Smooth muscle cell (in vitro differentiated cells): ENCODE data around the gene SLC48A1. TPM values are rescaled to one million over a fixed set of nuclear protein-coding genes. Genes with fewer than 3 reads are reported as not detected.

ENCODE experiments used
- DNase-seq: peaks from one replicate; lab custom pipeline; 2025; ENCODE audit not compliant: unreplicated experiment; lab: John Stamatoyannopoulos, UW
- H2AFZ ChIP-seq: fragments of 200-600 bp; sonication (generic); 2 replicates; pipeline ENCODE4 v1.6.0; 2016; ENCODE audit warnings: antibody characterized with exemption, low read depth, mild to moderate bottlenecking
- H3F3A ChIP-seq: fragments of 200-600 bp; sonication (generic); 2 replicates; pipeline ENCODE4 v1.6.0; 2017; ENCODE audit warnings: antibody characterized with exemption, low read depth
- H3K27ac ChIP-seq: fragments of 200-600 bp; sonication (generic); 2 replicates; pipeline ENCODE4 v1.5.1; 2016; ENCODE audit warnings: low read depth, mild to moderate bottlenecking
- H3K27me3 ChIP-seq: fragments of 200-600 bp; sonication (generic); 2 replicates; pipeline ENCODE4 v1.6.1; 2016; ENCODE audit warnings: low read depth, mild to moderate bottlenecking
- H3K36me3 ChIP-seq: fragments of 200-600 bp; sonication (generic); 2 replicates; pipeline ENCODE4 v1.5.1; 2016; ENCODE audit warnings: low read depth
- H3K4me1 ChIP-seq: fragments of 200-600 bp; sonication (generic); 2 replicates; pipeline ENCODE4 v1.5.1; 2016; ENCODE audit warnings: low read depth
- H3K4me2 ChIP-seq: fragments of 200-600 bp; sonication (generic); 2 replicates; pipeline ENCODE4 v1.6.0; 2016; ENCODE audit warnings: mild to moderate bottlenecking
- H3K4me3 ChIP-seq: fragments of 200-600 bp; sonication (generic); 2 replicates; pipeline ENCODE4 v1.5.1; 2016; ENCODE audit warnings: mild to moderate bottlenecking
- H3K79me2 ChIP-seq: fragments of 200-600 bp; sonication (generic); 2 replicates; pipeline ENCODE4 v1.6.0; 2016; ENCODE audit warnings: low read depth, mild to moderate bottlenecking
- H3K9ac ChIP-seq: fragments of 200-600 bp; sonication (generic); 2 replicates; pipeline ENCODE4 v1.6.0; 2016; ENCODE audit warnings: low read depth
- H3K9me3 ChIP-seq: fragments of 200-600 bp; sonication (generic); replicated peaks from 2 replicates; pipeline ENCODE4 v1.5.1; 2016; ENCODE audit warnings: low read depth
- H4K20me1 ChIP-seq: fragments of 200-600 bp; sonication (generic); 2 replicates; pipeline ENCODE4 v1.6.0; 2016; ENCODE audit warnings: low read depth
- WGBS: methylation state at CpG from one replicate; pipeline ENCODE4 v1.1.7; 2016; ENCODE audit warnings: low lambda C conversion rate; 5-methylcytosine and 5-hydroxymethylcytosine counted together
- polyA plus RNA-seq: library from polyadenylated mRNA; unstranded; fragments of >200 nt; fragmentation: Nextera tagmentation; extraction: Ambion mirVana; gene quantifications from 2 replicates; pipeline ENCODE4 v1.2.1, GENCODE V29; 2016
- total RNA-seq: library from RNA; depleted of rRNA; stranded (reverse); fragments of >200 nt; gene quantifications from 2 replicates; pipeline ENCODE4 v1.2.3, GENCODE V29; 2014
- TF ChIP-seq, protein P1 (sequence below): fragments of 200-600 bp; sonication (generic); IDR thresholded peaks from 2 replicates; pipeline ENCODE4 v1.5.1; 2017; ENCODE audit warnings: borderline replicate concordance, mild to moderate bottlenecking, antibody characterized with exemption; ENCODE audit not compliant: insufficient read depth, poor library complexity, severe bottlenecking

SLC48A1 gene
- total and polyA plus RNA-seq, 2 experiments from 2014 or later: 6.2 to 11.4 TPM

DNA sequence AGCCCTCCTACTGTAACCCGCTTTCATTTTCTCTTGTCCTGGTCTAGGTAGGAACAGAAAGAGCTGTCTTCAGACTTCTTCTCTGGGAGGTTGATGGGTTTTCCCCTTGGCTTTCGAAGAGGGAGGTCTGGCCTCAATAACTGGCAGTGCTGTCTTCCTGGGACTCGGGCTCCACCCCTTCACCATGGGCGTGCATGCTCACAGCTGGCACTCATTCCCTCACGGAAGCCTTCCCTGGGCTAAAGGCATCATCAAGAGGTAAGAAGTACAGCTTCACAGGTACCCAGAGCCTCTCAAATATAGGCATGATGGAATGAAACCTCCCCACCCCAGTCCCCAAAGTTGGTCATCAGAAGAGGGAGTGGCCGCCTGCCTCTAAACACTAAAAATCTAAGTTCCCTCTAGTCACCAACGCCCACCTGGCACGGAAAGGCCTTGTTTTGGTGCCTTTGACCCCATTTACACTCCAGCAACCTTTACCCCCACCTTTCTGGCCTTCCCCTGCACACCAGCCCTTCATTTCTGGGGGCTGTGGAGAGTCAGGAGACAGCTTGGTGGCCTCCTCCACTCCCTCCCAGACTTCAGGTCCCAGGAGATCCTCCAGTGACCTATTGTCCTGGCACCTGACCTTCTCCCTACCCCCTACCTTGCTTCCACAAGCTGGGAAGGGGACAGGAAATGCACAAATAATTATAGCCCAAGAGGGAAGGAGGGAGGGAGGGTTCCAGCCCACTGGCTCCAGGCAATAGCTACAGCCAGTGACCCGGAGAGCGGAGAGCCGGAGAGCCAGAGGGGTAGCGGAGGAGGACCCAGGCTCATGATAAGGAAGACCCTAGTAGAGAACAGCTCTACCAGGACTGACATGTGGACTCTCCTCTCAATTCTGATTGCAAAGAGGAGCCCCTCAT lies 17.1 kb upstream of the SLC48A1 start:
- DNase-seq: no peak
- Histone ChIP-seq H3K27ac (no peak overlapping the region), H3K27me3 (no peaks in the 10 kb centered on the region), H2AFZ (no peak overlapping the region), H4K20me1 (no peaks in the 10 kb centered on the region), H3K36me3 (no peaks in the 10 kb centered on the region), H3K9me3 (no peaks in the 10 kb centered on the region), H3F3A (no peaks in the 10 kb centered on the region), H3K79me2 (no peaks in the 10 kb centered on the region), H3K4me1 (peaks cover 27% of the 10 kb centered on the region), H3K4me2 (no peak overlapping the region), H3K4me3 (no peak overlapping the region), H3K9ac (no peak overlapping the region)
- 92% methylated on average over 12 of the region's 12 CpGs for WGBS
- TF ChIP-seq, protein P1, sequence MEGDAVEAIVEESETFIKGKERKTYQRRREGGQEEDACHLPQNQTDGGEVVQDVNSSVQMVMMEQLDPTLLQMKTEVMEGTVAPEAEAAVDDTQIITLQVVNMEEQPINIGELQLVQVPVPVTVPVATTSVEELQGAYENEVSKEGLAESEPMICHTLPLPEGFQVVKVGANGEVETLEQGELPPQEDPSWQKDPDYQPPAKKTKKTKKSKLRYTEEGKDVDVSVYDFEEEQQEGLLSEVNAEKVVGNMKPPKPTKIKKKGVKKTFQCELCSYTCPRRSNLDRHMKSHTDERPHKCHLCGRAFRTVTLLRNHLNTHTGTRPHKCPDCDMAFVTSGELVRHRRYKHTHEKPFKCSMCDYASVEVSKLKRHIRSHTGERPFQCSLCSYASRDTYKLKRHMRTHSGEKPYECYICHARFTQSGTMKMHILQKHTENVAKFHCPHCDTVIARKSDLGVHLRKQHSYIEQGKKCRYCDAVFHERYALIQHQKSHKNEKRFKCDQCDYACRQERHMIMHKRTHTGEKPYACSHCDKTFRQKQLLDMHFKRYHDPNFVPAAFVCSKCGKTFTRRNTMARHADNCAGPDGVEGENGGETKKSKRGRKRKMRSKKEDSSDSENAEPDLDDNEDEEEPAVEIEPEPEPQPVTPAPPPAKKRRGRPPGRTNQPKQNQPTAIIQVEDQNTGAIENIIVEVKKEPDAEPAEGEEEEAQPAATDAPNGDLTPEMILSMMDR: no peak

DNA sequence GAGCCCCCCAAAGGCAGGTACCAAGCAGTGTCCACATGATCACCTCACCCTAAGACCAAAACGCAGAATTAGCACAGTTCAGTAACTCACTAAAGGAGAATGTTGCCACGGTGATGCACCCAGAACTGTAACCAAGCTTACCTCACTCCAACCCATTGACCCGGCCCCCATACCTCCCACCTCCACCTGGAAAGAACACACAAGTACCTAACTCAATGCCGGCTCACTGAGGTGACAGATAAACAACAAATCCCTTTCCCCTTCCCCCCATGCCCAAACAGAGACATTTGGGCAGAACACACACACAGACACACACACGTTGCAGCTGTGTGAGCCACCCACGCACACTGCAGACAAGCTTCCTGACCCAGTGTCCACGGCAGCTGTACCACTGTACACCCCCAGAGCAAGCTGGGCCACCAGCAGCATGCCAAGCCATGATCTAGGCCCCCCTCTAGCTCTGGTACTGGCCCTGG lies 15.6 kb upstream of the SLC48A1 start:
- Histone ChIP-seq H3K27ac (no peak overlapping the region), H3K36me3 (no peaks in the 10 kb centered on the region), H3K9ac (no peak overlapping the region), H2AFZ (no peak overlapping the region), H3K4me1 (peaks cover 27% of the 10 kb centered on the region), H4K20me1 (no peaks in the 10 kb centered on the region), H3F3A (no peaks in the 10 kb centered on the region), H3K4me3 (no peak overlapping the region), H3K4me2 (peak overlapping the region; percentile 88), H3K27me3 (no peaks in the 10 kb centered on the region), H3K9me3 (no peaks in the 10 kb centered on the region), H3K79me2 (no peaks in the 10 kb centered on the region)
- no peak for DNase-seq
- TF ChIP-seq, protein P1: no peak
- WGBS: 64% methylated on average over 7 of the region's 7 CpGs

DNA sequence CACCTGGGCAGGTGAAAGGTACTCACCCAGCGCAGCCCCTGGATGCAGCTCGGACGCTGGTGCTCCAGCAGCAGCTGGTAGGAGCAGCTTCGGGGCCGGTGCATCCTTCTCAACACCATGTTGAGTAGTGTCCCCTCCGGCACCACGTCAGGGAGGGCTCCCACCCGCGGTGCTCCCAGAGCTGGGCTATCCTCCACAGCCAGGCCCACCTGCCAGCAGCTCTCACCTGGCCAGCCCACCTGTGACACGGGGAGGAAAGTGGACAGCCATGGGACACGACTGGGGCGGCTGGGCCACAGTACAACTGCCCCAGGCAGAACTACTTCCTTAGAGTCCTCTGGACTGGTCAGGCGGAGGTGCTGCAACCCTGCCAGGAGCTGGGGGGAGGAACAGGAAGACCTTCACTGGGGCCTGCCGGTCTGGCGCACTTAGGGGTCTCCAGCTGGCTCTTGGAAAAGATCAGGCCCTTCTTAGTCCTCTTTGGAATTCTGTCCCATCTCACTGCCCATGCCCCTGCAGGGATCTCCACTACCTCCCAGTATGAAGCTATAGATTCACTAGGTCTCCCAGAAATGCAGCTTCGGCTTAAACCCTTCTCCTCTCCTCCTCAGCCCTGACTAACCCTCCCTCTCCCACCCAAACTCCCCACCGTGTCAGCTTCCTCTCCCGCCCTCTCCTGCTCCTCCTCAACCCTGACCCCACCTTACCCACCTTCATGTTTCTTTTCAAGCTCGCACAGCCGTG lies 15.0 kb upstream of the SLC48A1 start:
- no peaks in the 10 kb centered on the region for H3K36me3 ChIP-seq
- no peaks in the 10 kb centered on the region for H3F3A ChIP-seq
- no peaks in the 10 kb centered on the region for H3K79me2 ChIP-seq
- H3K4me2 ChIP-seq: peak overlapping the region; percentile 88
- peak overlapping the region; percentile 36 for H3K9ac ChIP-seq
- TF ChIP-seq, protein P1: no peak
- H3K27ac ChIP-seq: no peak overlapping the region
- whole genome bisulfite sequencing: 59% methylated on average over 18 of the region's 20 CpGs
- H3K4me1 ChIP-seq: peaks cover 27% of the 10 kb centered on the region
- no peaks in the 10 kb centered on the region for H3K27me3 ChIP-seq
- H2AFZ ChIP-seq: peak overlapping the region; percentile 96
- no peaks in the 10 kb centered on the region for H4K20me1 ChIP-seq
- no peaks in the 10 kb centered on the region for H3K9me3 ChIP-seq
- no peak for DNase-seq
- H3K4me3 ChIP-seq: peak overlapping the region; percentile 66
